Type B pancreatic cell (in vitro differentiated cells): Measurements from ENCODE around the gene GMIP. TPM values are rescaled to one million over a fixed set of nuclear protein-coding genes. Genes with fewer than 3 reads are reported as not detected.

Experiments used
- DNase-seq: peaks from one replicate; pipeline ENCODE4 v3.0.0; 2021; ENCODE audit warnings: mixed read lengths; ENCODE audit not compliant: unreplicated experiment; ENCODE audit errors: extremely low spot score
- H3K27ac Mint-ChIP-seq: 2 replicates; pipeline ENCODE4 v1.8.0; 2021; ENCODE audit warnings: mild to moderate bottlenecking, mixed read lengths
- H3K27me3 Mint-ChIP-seq: 2 replicates; pipeline ENCODE4 v1.8.0; 2021; ENCODE audit warnings: mixed read lengths
- H3K36me3 Mint-ChIP-seq: 2 replicates; pipeline ENCODE4 v1.8.0; 2021; ENCODE audit warnings: mixed read lengths
- H3K4me1 Mint-ChIP-seq: one replicate; pipeline ENCODE4 v1.8.0; 2021; ENCODE audit warnings: mixed read lengths; ENCODE audit not compliant: unreplicated experiment
- H3K4me3 Mint-ChIP-seq: 2 replicates; pipeline ENCODE4 v1.8.0; 2021; ENCODE audit warnings: mild to moderate bottlenecking, mixed read lengths
- H3K9me3 Mint-ChIP-seq: 2 replicates; pipeline ENCODE4 v1.8.0; 2021; ENCODE audit warnings: mixed read lengths
- total RNA-seq: library from RNA; stranded (reverse); gene quantifications from 2 replicates; pipeline ENCODE4 v1.2.1, GENCODE V29; 2021; ENCODE audit warnings: low replicate concordance
- TF ChIP-seq, protein P1 (sequence below): fragments of 200-600 bp; sonication (generic); conservative IDR thresholded peaks from 2 replicates; pipeline ENCODE4 v1.5.0; 2021; ENCODE audit warnings: antibody characterized with exemption, mild to moderate bottlenecking

GMIP gene
- total RNA-seq, 1 donor from 2014 or later, result 15.9 TPM

DNA sequence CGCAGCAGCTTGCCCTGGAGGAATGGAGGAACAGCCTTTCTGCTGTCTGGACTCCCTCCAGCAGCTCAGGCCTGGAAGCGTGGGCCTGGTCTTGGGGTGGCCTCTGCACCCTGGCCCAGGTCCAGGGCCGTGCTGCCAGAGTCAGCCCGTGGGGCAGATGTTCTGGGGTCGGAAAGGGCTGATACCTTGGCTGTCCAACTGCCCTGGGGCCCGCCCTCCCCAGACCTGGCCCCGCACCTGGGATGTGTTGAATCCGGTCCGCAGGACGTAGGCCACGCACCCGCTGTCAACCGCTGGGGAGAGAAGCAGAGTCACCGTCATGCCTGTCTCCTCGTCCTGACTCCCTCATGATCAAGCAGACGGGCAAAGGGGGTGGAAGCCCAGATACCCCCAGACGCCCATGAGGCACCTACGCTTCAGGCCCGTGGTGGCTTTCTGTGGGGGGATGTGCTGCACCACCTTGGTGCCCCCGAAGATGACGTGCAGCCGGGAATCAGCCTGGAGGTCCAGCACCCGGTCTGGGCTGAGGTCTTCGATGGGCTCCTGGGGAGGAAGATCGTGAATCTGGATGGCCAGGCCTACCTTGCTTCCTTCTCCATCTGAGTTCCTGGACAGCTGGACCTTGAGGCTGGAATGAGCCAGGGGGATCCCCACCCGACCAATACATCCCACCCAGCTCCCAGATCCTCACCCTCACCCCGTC lies 12.3 kb upstream of the GMIP start:
- TF ChIP-seq, protein P1, sequence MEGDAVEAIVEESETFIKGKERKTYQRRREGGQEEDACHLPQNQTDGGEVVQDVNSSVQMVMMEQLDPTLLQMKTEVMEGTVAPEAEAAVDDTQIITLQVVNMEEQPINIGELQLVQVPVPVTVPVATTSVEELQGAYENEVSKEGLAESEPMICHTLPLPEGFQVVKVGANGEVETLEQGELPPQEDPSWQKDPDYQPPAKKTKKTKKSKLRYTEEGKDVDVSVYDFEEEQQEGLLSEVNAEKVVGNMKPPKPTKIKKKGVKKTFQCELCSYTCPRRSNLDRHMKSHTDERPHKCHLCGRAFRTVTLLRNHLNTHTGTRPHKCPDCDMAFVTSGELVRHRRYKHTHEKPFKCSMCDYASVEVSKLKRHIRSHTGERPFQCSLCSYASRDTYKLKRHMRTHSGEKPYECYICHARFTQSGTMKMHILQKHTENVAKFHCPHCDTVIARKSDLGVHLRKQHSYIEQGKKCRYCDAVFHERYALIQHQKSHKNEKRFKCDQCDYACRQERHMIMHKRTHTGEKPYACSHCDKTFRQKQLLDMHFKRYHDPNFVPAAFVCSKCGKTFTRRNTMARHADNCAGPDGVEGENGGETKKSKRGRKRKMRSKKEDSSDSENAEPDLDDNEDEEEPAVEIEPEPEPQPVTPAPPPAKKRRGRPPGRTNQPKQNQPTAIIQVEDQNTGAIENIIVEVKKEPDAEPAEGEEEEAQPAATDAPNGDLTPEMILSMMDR, result no peak
- DNase-seq, result no peak
- H3K27me3 Mint-ChIP-seq, result no peaks in the 10 kb centered on the region
- no peak overlapping the region for H3K4me3 Mint-ChIP-seq
- H3K4me1 Mint-ChIP-seq, result no peaks in the 10 kb centered on the region
- H3K9me3 Mint-ChIP-seq, result no peaks in the 10 kb centered on the region
- no peak overlapping the region for H3K27ac Mint-ChIP-seq
- H3K36me3 Mint-ChIP-seq, result peaks cover 11% of the 10 kb centered on the region

DNA sequence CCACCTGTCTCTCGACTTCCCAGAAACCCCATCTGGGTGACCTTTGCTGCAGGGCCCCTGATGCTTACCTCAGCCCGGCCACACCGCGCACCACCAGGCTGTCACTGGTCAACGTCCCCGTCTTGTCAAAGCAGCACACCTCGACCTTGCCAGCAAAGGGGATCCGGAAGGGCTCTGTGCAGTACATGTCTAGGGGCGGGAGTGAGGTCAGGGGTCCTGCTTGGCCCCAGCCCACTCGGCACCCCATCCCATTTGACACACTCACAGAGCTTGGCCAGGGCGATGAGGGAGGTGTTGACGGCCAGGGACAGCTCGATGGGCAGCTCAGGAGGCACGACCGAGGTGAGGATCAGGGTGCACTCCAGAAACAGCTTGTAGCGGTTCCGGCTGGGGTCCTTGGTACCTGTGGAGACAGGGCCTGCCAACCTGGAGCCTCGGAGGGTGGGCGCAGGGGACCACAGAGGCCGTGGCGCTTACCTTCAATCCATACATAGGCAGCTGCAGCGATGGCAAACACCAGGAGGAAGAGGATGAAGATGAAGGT lies 11.7 kb upstream of the GMIP start:
- no peak overlapping the region for H3K27ac Mint-ChIP-seq
- no peaks in the 10 kb centered on the region for H3K27me3 Mint-ChIP-seq
- H3K9me3 Mint-ChIP-seq, result no peaks in the 10 kb centered on the region
- TF ChIP-seq, protein P1, result no peak
- no peaks in the 10 kb centered on the region for H3K4me1 Mint-ChIP-seq
- H3K4me3 Mint-ChIP-seq, result no peak overlapping the region
- H3K36me3 Mint-ChIP-seq, result peaks cover 11% of the 10 kb centered on the region
- DNase-seq, result no peak

GRCh38 chr19:19654441-19654840 lies 11.0 kb upstream of the GMIP start:
- no peaks in the 10 kb centered on the region for H3K27me3 Mint-ChIP-seq
- H3K4me3 Mint-ChIP-seq, result no peak overlapping the region
- TF ChIP-seq, protein P1, result no peak
- no peak for DNase-seq
- H3K9me3 Mint-ChIP-seq, result no peaks in the 10 kb centered on the region
- no peak overlapping the region for H3K27ac Mint-ChIP-seq
- no peaks in the 10 kb centered on the region for H3K4me1 Mint-ChIP-seq
- H3K36me3 Mint-ChIP-seq, result peaks cover 11% of the 10 kb centered on the region

- no peak for DNase-seq
- Mint-ChIP-seq H3K9me3 (no peaks in the 10 kb centered on the region), H3K36me3 (peaks cover 11% of the 10 kb centered on the region), H3K4me3 (no peak overlapping the region), H3K27ac (no peak overlapping the region), H3K27me3 (no peaks in the 10 kb centered on the region), H3K4me1 (no peaks in the 10 kb centered on the region)
- TF ChIP-seq, protein P1, result no peak
Measured at GRCh38 chr19:19653597-19654147, 10.2 kb upstream of the GMIP start.

- TF ChIP-seq, protein P1, result no peak
- no peak overlapping the region for H3K4me3 Mint-ChIP-seq
- H3K4me1 Mint-ChIP-seq, result no peaks in the 10 kb centered on the region
- no peak for DNase-seq
- H3K36me3 Mint-ChIP-seq, result peaks cover 8% of the 10 kb centered on the region
- no peak overlapping the region for H3K27ac Mint-ChIP-seq
- H3K27me3 Mint-ChIP-seq, result no peaks in the 10 kb centered on the region
- H3K9me3 Mint-ChIP-seq, result no peaks in the 10 kb centered on the region
Measured at GRCh38 chr19:19652482-19653295, 9.2 kb upstream of the GMIP start.
